ENCODE results near the gene ZNF438.
"Not testable (repeated sequence)": the region's sequence is repeated elsewhere in the genome, so short reads cannot be mapped to it uniquely, and the experiment has no call there.

ZNF438 gene

DNA sequence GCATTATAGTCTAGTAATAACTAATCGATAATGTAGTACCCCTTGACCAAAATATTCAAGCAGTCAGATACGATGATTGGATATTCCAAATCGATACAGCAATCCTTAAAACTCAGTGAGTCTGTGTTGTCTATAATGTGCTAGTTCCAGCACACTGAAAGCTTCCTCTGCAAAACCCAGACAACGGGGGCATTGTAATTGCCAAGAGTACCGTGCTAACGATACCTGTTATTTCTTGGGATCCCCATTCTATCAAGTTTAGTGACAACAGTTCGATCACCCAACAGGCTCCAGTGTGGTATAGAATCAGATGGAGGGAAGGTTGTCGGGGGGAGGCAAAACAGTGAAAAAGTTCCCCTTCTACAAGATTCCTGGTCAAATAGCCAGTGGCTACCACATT lies 865 bp downstream of the ZNF438 start:
- ChIA-PET CTCF (interaction anchor here (1.4 kb wide), 1 partner anchor 246 kb away, joined by 3 read pairs; no protein-coding TSS in a partner anchor), POLR2A (interaction anchor here (0.7 to 2.1 kb wide), 5 partner anchors 14 to 73 kb away, joined by 3 to 9 read pairs (median 7); no protein-coding TSS in a partner anchor)
- DNase-seq (ENCODE audit: extremely low spot score), result no peak
- no peak for TF ChIP-seq L3MBTL2 (conservative IDR thresholded peaks at IDR 0.05)
- TF ChIP-seq FOXK2 (IDR thresholded peaks at IDR 0.05), result no peak
- no peak for TF ChIP-seq FOXA1 (IDR thresholded peaks at IDR 0.05)
- no peak for TF ChIP-seq SP1 (IDR thresholded peaks at IDR 0.05)
- no peak for TF ChIP-seq FOXM1 (IDR thresholded peaks at IDR 0.05; ENCODE audit: borderline replicate concordance)
- TF ChIP-seq BHLHE40 (IDR thresholded peaks at IDR 0.05; ENCODE audit: borderline replicate concordance), result no peak
- no peak for TF ChIP-seq HDGF (IDR thresholded peaks at IDR 0.05; ENCODE audit: borderline replicate concordance)
- no peak for TF ChIP-seq CTBP1 (IDR thresholded peaks at IDR 0.05; ENCODE audit: borderline replicate concordance)
- TF ChIP-seq ELF4 (IDR thresholded peaks at IDR 0.05), result no peak
- TF ChIP-seq LEF1 (IDR thresholded peaks at IDR 0.05; ENCODE audit: borderline replicate concordance), result no peak
- no peak for TF ChIP-seq TARDBP (IDR thresholded peaks at IDR 0.05)
- no peak for TF ChIP-seq ZNF384 (IDR thresholded peaks at IDR 0.05)
- TF ChIP-seq, protein P1, sequence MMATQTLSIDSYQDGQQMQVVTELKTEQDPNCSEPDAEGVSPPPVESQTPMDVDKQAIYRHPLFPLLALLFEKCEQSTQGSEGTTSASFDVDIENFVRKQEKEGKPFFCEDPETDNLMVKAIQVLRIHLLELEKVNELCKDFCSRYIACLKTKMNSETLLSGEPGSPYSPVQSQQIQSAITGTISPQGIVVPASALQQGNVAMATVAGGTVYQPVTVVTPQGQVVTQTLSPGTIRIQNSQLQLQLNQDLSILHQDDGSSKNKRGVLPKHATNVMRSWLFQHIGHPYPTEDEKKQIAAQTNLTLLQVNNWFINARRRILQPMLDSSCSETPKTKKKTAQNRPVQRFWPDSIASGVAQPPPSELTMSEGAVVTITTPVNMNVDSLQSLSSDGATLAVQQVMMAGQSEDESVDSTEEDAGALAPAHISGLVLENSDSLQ (IDR thresholded peaks at IDR 0.05), result no peak
- no peak for TF ChIP-seq SUZ12 (IDR thresholded peaks at IDR 0.05)
- no peak for TF ChIP-seq NFRKB (IDR thresholded peaks at IDR 0.05)

DNA sequence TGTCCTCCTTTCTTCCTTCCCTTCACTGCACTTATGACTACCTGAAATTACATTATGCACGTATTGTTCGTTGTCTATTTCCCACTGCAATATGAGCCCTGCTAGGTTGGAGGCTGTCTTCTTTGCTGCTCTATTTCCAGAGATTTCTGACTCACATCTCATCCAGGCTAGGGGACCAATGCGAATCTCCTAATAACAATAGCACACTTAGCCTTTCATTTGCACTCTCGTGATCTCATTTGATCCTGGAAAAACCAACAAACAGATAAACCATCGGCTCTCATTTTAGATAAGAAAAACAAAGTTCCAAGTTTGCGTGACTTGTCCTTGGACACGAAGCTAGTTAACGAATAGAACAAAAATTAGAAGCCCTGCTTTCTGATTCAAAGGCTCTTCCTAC lies 1.4 kb downstream of the ZNF438 start:
- POLR2A ChIA-PET, result interaction anchor here (0.7 to 1.9 kb wide), 3 partner anchors 31 to 73 kb away, joined by 3 to 7 read pairs (median 7); no protein-coding TSS in a partner anchor
- no peak for DNase-seq (ENCODE audit: extremely low spot score)
- CTCF ChIA-PET, result no interaction called here
- TF ChIP-seq FOXK2 (IDR thresholded peaks at IDR 0.05) (no peak), ARNT (IDR thresholded peaks at IDR 0.05) (no peak), HDGF (IDR thresholded peaks at IDR 0.05; ENCODE audit: borderline replicate concordance) (no peak), ZNF384 (IDR thresholded peaks at IDR 0.05) (no peak), TARDBP (IDR thresholded peaks at IDR 0.05) (no peak), CTBP1 (IDR thresholded peaks at IDR 0.05; ENCODE audit: borderline replicate concordance) (no peak), LEF1 (IDR thresholded peaks at IDR 0.05; ENCODE audit: borderline replicate concordance) (no peak), BHLHE40 (IDR thresholded peaks at IDR 0.05; ENCODE audit: borderline replicate concordance) (no peak), L3MBTL2 (conservative IDR thresholded peaks at IDR 0.05) (no peak), FOXM1 (IDR thresholded peaks at IDR 0.05; ENCODE audit: borderline replicate concordance) (no peak), ELF4 (IDR thresholded peaks at IDR 0.05) (no peak), FOXA1 (IDR thresholded peaks at IDR 0.05) (no peak), SP1 (IDR thresholded peaks at IDR 0.05) (no peak), SUZ12 (IDR thresholded peaks at IDR 0.05) (no peak), NFRKB (IDR thresholded peaks at IDR 0.05) (no peak)
- TF ChIP-seq, protein P1 (IDR thresholded peaks at IDR 0.05), result no peak

DNA sequence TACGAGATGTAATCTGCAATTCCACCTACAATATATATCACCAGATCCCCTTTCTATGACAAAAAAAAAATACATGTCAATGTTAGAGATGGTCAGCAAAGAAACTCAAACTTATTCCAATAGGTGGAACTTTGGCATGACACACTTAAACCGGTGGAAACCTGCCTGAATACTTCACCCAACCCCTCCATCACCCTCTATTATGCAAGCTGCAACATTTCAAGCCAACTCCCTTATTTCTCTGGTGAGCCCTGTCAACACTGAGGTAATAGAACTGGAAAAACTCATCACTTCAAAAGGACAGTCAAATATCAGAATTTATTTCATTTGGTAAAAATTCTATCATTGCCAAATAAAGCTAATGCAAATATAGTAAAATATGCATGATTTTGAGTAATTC lies 3.6 kb downstream of the ZNF438 start:
- ChIA-PET CTCF (interaction anchor here (0.6 kb wide), 1 partner anchor 230 kb away, joined by 5 read pairs; no protein-coding TSS in a partner anchor), POLR2A (no interaction called here)
- DNase-seq (ENCODE audit: extremely low spot score), result no peak
- TF ChIP-seq TARDBP (IDR thresholded peaks at IDR 0.05) (no peak), FOXK2 (IDR thresholded peaks at IDR 0.05) (no peak), SP1 (IDR thresholded peaks at IDR 0.05) (no peak), ELF4 (IDR thresholded peaks at IDR 0.05) (no peak), CTBP1 (IDR thresholded peaks at IDR 0.05; ENCODE audit: borderline replicate concordance) (no peak), FOXA1 (IDR thresholded peaks at IDR 0.05) (no peak), FOXM1 (IDR thresholded peaks at IDR 0.05; ENCODE audit: borderline replicate concordance) (no peak), SUZ12 (IDR thresholded peaks at IDR 0.05) (no peak), HDGF (IDR thresholded peaks at IDR 0.05; ENCODE audit: borderline replicate concordance) (no peak), L3MBTL2 (conservative IDR thresholded peaks at IDR 0.05) (no peak), ZNF384 (IDR thresholded peaks at IDR 0.05) (no peak), ARNT (IDR thresholded peaks at IDR 0.05) (no peak), NFRKB (IDR thresholded peaks at IDR 0.05) (no peak), BHLHE40 (IDR thresholded peaks at IDR 0.05; ENCODE audit: borderline replicate concordance) (no peak), LEF1 (IDR thresholded peaks at IDR 0.05; ENCODE audit: borderline replicate concordance) (no peak)

DNA sequence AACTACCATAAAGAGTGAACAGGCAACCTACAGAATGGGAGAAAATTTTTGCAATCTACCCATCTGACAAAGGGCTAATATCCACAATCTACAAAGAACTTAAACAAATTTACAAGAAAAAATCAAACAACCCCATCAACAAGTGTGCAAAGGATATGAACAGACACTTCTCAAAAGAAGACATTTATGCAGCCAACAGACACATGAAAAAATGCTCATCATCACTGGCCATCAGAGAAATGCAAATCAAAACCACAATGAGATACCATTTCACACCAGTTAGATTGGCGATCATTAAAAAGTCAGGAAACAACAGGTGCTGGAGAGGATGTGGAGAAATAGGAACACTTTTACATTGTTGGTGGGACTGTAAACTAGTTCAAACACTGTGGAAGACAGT lies 5.4 kb downstream of the ZNF438 start:
- DNase-seq (ENCODE audit: extremely low spot score); POLR2A ChIA-PET; CTCF ChIA-PET: not testable (repeated sequence)

DNA sequence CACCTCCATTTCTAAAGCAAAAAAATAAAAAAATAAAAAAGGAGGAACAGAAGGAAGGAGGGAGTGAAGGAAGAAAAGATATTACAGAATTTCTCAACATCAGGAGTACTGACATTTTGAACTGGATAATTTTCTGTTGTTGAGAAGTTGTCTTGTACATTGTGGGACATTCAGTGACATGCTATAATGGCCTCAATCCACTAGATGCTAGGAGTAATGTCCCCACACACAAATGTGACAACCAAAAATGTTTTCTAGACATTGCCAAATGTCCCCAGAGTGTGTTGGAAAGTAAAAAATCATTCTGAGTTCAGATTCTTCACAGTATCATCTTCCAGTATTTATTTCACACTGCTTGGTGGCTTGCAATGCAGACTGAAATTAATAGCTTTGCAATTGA lies 6.5 kb downstream of the ZNF438 start:
- DNase-seq (ENCODE audit: extremely low spot score), result no peak
- CTCF ChIA-PET, result no interaction called here
- TF ChIP-seq L3MBTL2 (conservative IDR thresholded peaks at IDR 0.05) (no peak), SP1 (IDR thresholded peaks at IDR 0.05) (no peak), FOXM1 (IDR thresholded peaks at IDR 0.05; ENCODE audit: borderline replicate concordance) (no peak), ARNT (IDR thresholded peaks at IDR 0.05) (no peak), LEF1 (IDR thresholded peaks at IDR 0.05; ENCODE audit: borderline replicate concordance) (no peak), NFRKB (IDR thresholded peaks at IDR 0.05) (no peak), FOXK2 (IDR thresholded peaks at IDR 0.05) (no peak), TARDBP (IDR thresholded peaks at IDR 0.05) (no peak), HDGF (IDR thresholded peaks at IDR 0.05; ENCODE audit: borderline replicate concordance) (no peak), BHLHE40 (IDR thresholded peaks at IDR 0.05; ENCODE audit: borderline replicate concordance) (no peak), FOXA1 (IDR thresholded peaks at IDR 0.05) (no peak), ELF4 (IDR thresholded peaks at IDR 0.05) (no peak), CTBP1 (IDR thresholded peaks at IDR 0.05; ENCODE audit: borderline replicate concordance) (no peak), ZNF384 (IDR thresholded peaks at IDR 0.05) (no peak), SUZ12 (IDR thresholded peaks at IDR 0.05) (no peak)
- TF ChIP-seq, protein P1 (IDR thresholded peaks at IDR 0.05), result no peak
- POLR2A ChIA-PET, result no interaction called here

DNA sequence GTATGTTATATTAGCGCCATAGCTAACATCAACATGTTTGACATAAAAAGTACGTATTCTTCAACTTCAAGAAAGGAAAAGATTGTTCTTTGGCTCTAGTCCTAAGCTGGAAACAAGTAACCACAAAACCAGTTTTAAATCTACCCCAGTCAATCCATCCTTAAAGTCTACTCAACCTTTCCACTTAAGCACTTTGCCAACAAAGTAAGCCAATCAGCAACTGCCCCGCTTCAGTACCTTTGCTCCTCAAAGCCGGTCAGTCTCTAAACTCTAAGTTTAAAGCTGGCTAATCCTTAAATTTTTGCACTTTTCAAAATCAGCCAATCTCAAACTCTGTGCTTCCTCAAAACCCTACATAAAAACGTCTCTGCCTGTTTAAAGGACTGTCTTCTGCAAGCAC lies 8.1 kb downstream of the ZNF438 start:
- no peak for DNase-seq (ENCODE audit: extremely low spot score)
- POLR2A ChIA-PET, result no interaction called here
- TF ChIP-seq FOXA1 (IDR thresholded peaks at IDR 0.05), result no peak
- no peak for TF ChIP-seq ELF4 (IDR thresholded peaks at IDR 0.05)
- TF ChIP-seq SUZ12 (IDR thresholded peaks at IDR 0.05), result no peak
- TF ChIP-seq CTBP1 (IDR thresholded peaks at IDR 0.05; ENCODE audit: borderline replicate concordance), result no peak
- no peak for TF ChIP-seq ZNF384 (IDR thresholded peaks at IDR 0.05)
- TF ChIP-seq LEF1 (IDR thresholded peaks at IDR 0.05; ENCODE audit: borderline replicate concordance), result no peak
- TF ChIP-seq L3MBTL2 (conservative IDR thresholded peaks at IDR 0.05), result no peak
- no peak for TF ChIP-seq BHLHE40 (IDR thresholded peaks at IDR 0.05; ENCODE audit: borderline replicate concordance)
- TF ChIP-seq HDGF (IDR thresholded peaks at IDR 0.05; ENCODE audit: borderline replicate concordance), result no peak
- no peak for TF ChIP-seq FOXK2 (IDR thresholded peaks at IDR 0.05)
- no peak for TF ChIP-seq NFRKB (IDR thresholded peaks at IDR 0.05)
- TF ChIP-seq, protein P1 (IDR thresholded peaks at IDR 0.05), result no peak
- TF ChIP-seq ARNT (IDR thresholded peaks at IDR 0.05), result no peak
- TF ChIP-seq TARDBP (IDR thresholded peaks at IDR 0.05), result no peak
- TF ChIP-seq FOXM1 (IDR thresholded peaks at IDR 0.05; ENCODE audit: borderline replicate concordance), result no peak
- no peak for TF ChIP-seq SP1 (IDR thresholded peaks at IDR 0.05)
- CTCF ChIA-PET, result no interaction called here
